Adrenal gland (tissue), 12 donors: Measurements from ENCODE around the gene FAM185A. TPM values are rescaled to one million over a fixed set of nuclear protein-coding genes. Genes with fewer than 3 reads are reported as not detected.
A peak's percentile ranks its signal among the peaks of the same experiment; 100 is the strongest.

ENCODE experiments used
- DNase-seq, 7 donors: peaks; one replicate each; pipeline ENCODE4 v3.0.0-alpha.2; 2019 to 2020
- H3K27ac ChIP-seq, 5 donors: fragments of 200-600 bp; sonication (generic) in 4 of 5; 1 replicate in 3 of 5; 2 replicates in 2 of 5; pipeline versions ENCODE4 v1.5.1 to v1.8.0; 2016 to 2020; ENCODE audit warnings: mild to moderate bottlenecking in 1 of 5
- H3K27me3 ChIP-seq: fragments of 200-600 bp; 2 replicates; pipeline ENCODE4 v1.8.0; 2021
- H3K36me3 ChIP-seq, 2 donors: fragments of 200-600 bp; replicated peaks in 1 of 2; 1 replicate in 1 of 2; 2 replicates in 1 of 2; pipeline versions ENCODE4 v1.5.1 to v1.8.0; 2018 to 2022
- H3K4me1 ChIP-seq, 2 donors: fragments of 200-600 bp; replicated peaks in 1 of 2; 1 replicate in 1 of 2; 2 replicates in 1 of 2; pipeline versions ENCODE4 v1.5.1 to v1.8.0; 2018 to 2021
- H3K4me3 ChIP-seq, 4 donors: fragments of 200-600 bp; sonication (generic) in 3 of 4; one replicate each; pipeline ENCODE4 v1.5.1; 2016 to 2018
- H3K9me3 ChIP-seq, 3 donors: fragments of 200-600 bp; sonication (generic) in 1 of 3; replicated peaks in 1 of 3; 1 replicate in 2 of 3; 2 replicates in 1 of 3; pipeline versions ENCODE4 v1.5.1 to v1.8.0; 2016 to 2021
- CTCF ChIP-seq, 6 experiments: fragments of 450-650 bp in 4 of 6; fragments of 200-600 bp in 2 of 6; sonication (generic) in 1 of 6; IDR thresholded peaks; 1 replicate in 5 of 6; 2 replicates in 1 of 6; pipeline versions ENCODE4 v1.5.1 to v1.8.0; 2016 to 2021; ENCODE audit warnings: antibody characterized with exemption in 6 of 6, mild to moderate bottlenecking in 2 of 6, moderate library complexity in 1 of 6
- POLR2A ChIP-seq, 2 donors: fragments of 450-650 bp; IDR thresholded peaks; one replicate each; pipeline ENCODE4 v1.6.1; 2017; ENCODE audit warnings: antibody characterized with exemption in 2 of 2, mild to moderate bottlenecking in 2 of 2, moderate library complexity in 1 of 2
- WGBS, 4 donors: extraction: QIAGEN DNeasy Blood & Tissue Kit in 2 of 4; methylation state at CpG; one replicate each; pipeline versions ENCODE4 v1.1.5 to v1.1.7; 2013 to 2017; 5-methylcytosine and 5-hydroxymethylcytosine counted together
- intact Hi-C, 2 donors: fragments of 100-400 bp; cut with DNase I; formaldehyde crosslinking; loops; one replicate each; pipeline versions ENCODE4 v1.14.1 to v1.15.0; 2022 to 2023
- polyA plus RNA-seq, 3 donors: library from polyadenylated mRNA; stranded (reverse); fragments of 200-250 nt in 2 of 3; fragments of 350-450 nt in 1 of 3; fragmentation: Illumina TruSeq in 1 of 3; extraction: RNeasy Lipid Tissue Mini Kit (QIAGEN cat#74804) in 1 of 3; gene quantifications; one replicate each; pipeline ENCODE4 v1.2.3, GENCODE V29; 2013 to 2014
- total RNA-seq, 9 donors: library from RNA; depleted of rRNA in 4 of 9; stranded (reverse); fragments of >200 nt in 4 of 9; fragments of 120-200 nt in 1 of 9; fragmentation: NEBNext Ultra II Directional in 1 of 9; extraction: Animal tissue kit (Norgen Biotek cat#: 25700) in 1 of 9; gene quantifications; one replicate each; pipeline versions ENCODE4 v1.1.0 to v1.2.4, GENCODE V29; 2013 to 2023
- donor health status: healthy with polysubstance abuse.
- donor health status: Bipolar disorder and iron deficiency.
- donor health status: DM: yes; HTN: yes; CAD: no.
- donor health status: DM: no; HTN: no; CAD: no.
- donor health status: DM: no; HTN: no; CAD: no.
- donor health status: DM: yes; HTN: yes; CAD: no.

FAM185A gene
- total and polyA plus RNA-seq, 12 donors = 5.9 to 25.6 (median 10.7) TPM

- no peaks in the 10 kb centered on the region for H3K4me1 ChIP-seq
- TF ChIP-seq POLR2A (IDR thresholded peaks at IDR 0.05) = no peak
- intact Hi-C loops = no loop called here
- H3K9me3 ChIP-seq = no peaks in the 10 kb centered on the region
- no peak overlapping the region for H3K27ac ChIP-seq
- H3K4me3 ChIP-seq = no peak overlapping the region
- H3K27me3 ChIP-seq = no peaks in the 10 kb centered on the region
- peak in 3 of 7 donors; percentile 13 to 24 (median 17) for DNase-seq
- H3K36me3 ChIP-seq = no peaks in the 10 kb centered on the region
- WGBS, 4 donors = 69 to 73% (median 71%) methylated on average over 2 of the region's 2 CpGs
Measured at GRCh38 chr7:102841290-102841689, 92.5 kb downstream of the FAM185A start.

GRCh38 chr7:102842284-102842683, 93.5 kb downstream of the FAM185A start:
- TF ChIP-seq POLR2A (IDR thresholded peaks at IDR 0.05) = no peak
- no peak for TF ChIP-seq CTCF (IDR thresholded peaks at IDR 0.05)
- no peaks in the 10 kb centered on the region for H3K27me3 ChIP-seq
- intact Hi-C loops = no loop called here

GRCh38 chr7:102843850-102844249, 95.1 kb downstream of the FAM185A start:
- intact Hi-C loops = no loop called here
- H3K4me3 ChIP-seq = no peak overlapping the region
- no peak for DNase-seq
- H3K27ac ChIP-seq = no peak overlapping the region
- no peaks in the 10 kb centered on the region for H3K9me3 ChIP-seq
- 92 to 96% (median 95%) methylated on average over 3 of the region's 3 CpGs for WGBS, 4 donors
- H3K4me1 ChIP-seq = no peaks in the 10 kb centered on the region
- H3K27me3 ChIP-seq = no peaks in the 10 kb centered on the region
- H3K36me3 ChIP-seq = no peaks in the 10 kb centered on the region
- TF ChIP-seq CTCF (IDR thresholded peaks at IDR 0.05) (no peak), POLR2A (IDR thresholded peaks at IDR 0.05) (no peak)

More at GRCh38 chr7:102842284-102842683, 93.5 kb downstream of the FAM185A start:
- DNase-seq = no peak
- Histone ChIP-seq H3K36me3 (no peaks in the 10 kb centered on the region), H3K4me3 (no peak overlapping the region), H3K27ac (no peak overlapping the region), H3K4me1 (no peaks in the 10 kb centered on the region), H3K9me3 (no peaks in the 10 kb centered on the region)

GRCh38 chr7:102845346-102845745, 96.5 kb downstream of the FAM185A start:
- WGBS, 4 donors = 87 to 96% (median 95%) methylated on average over 2 of the region's 2 CpGs
- TF ChIP-seq POLR2A (IDR thresholded peaks at IDR 0.05) = no peak
- no peaks in the 10 kb centered on the region for H3K27me3 ChIP-seq
- intact Hi-C loops = no loop called here
- H3K4me1 ChIP-seq = no peaks in the 10 kb centered on the region
- DNase-seq = no peak
- no peaks in the 10 kb centered on the region for H3K36me3 ChIP-seq
- no peak overlapping the region for H3K4me3 ChIP-seq
- no peaks in the 10 kb centered on the region for H3K9me3 ChIP-seq
- no peak overlapping the region for H3K27ac ChIP-seq

- 85 to 92% (median 89%) methylated on average over 5 of the region's 5 CpGs for WGBS, 4 donors
- Histone ChIP-seq H3K4me1 (no peaks in the 10 kb centered on the region), H3K4me3 (no peak overlapping the region), H3K36me3 (no peaks in the 10 kb centered on the region), H3K27ac (no peak overlapping the region), H3K27me3 (no peaks in the 10 kb centered on the region), H3K9me3 (no peaks in the 10 kb centered on the region)
- TF ChIP-seq POLR2A (IDR thresholded peaks at IDR 0.05) = no peak
- no peak for TF ChIP-seq CTCF (IDR thresholded peaks at IDR 0.05)
- DNase-seq = no peak
- intact Hi-C loops = no loop called here
Measured at GRCh38 chr7:102849079-102849478, 100.3 kb downstream of the FAM185A start.
